NB4 (cell line): ENCODE data around the gene COL26A1.
"Not testable (repeated sequence)": the region's sequence is repeated elsewhere in the genome, so short reads cannot be mapped to it uniquely, and the experiment has no call there.

ENCODE experiments used
- DNase-seq: peaks from one replicate; pipeline ENCODE4 v3.0.0; 2010; ENCODE audit warnings: low read depth
- H3K4me3 ChIP-seq: one replicate; pipeline ENCODE4 v1.5.1; 2011; ENCODE audit warnings: mild to moderate bottlenecking, low read depth, low read length, moderate library complexity
- CTCF ChIP-seq: IDR thresholded peaks from one replicate; pipeline ENCODE4 v1.5.1; 2012; ENCODE audit warnings: low read depth, low read length
- MAX ChIP-seq: IDR thresholded peaks from 2 replicates; pipeline ENCODE4 v1.6.1; 2011; ENCODE audit warnings: low read depth, low read length
- MYC ChIP-seq: IDR thresholded peaks from 2 replicates; pipeline ENCODE4 v1.6.1; 2011; ENCODE audit warnings: low read depth, low read length
- POLR2A ChIP-seq: IDR thresholded peaks from 2 replicates; pipeline ENCODE4 v1.6.1; 2011; ENCODE audit warnings: mild to moderate bottlenecking; ENCODE audit not compliant: insufficient read length; ENCODE audit errors: extremely low read depth

COL26A1 gene

GRCh38 chr7:101487105-101487458 lies 124.4 kb downstream of the COL26A1 start:
- no peak for DNase-seq
- no peak overlapping the region for H3K4me3 ChIP-seq
- TF ChIP-seq MAX (no peak), MYC (no peak), CTCF (no peak), POLR2A (no peak)

GRCh38 chr7:101487753-101488152 lies 125.1 kb downstream of the COL26A1 start:
- TF ChIP-seq MAX, result no peak
- no peak for TF ChIP-seq POLR2A
- TF ChIP-seq CTCF, result no peak
- TF ChIP-seq MYC, result no peak
- DNase-seq, result no peak
- no peak overlapping the region for H3K4me3 ChIP-seq

GRCh38 chr7:101488826-101489572 lies 126.3 kb downstream of the COL26A1 start:
- TF ChIP-seq MAX, result no peak
- no peak for TF ChIP-seq POLR2A
- no peak for TF ChIP-seq CTCF
- no peak for TF ChIP-seq MYC
- DNase-seq, result no peak
- H3K4me3 ChIP-seq, result no peak overlapping the region

GRCh38 chr7:101490439-101490838 lies 127.8 kb downstream of the COL26A1 start:
- DNase-seq, H3K4me3 ChIP-seq: not testable (repeated sequence)

- not testable (repeated sequence) for H3K4me3 ChIP-seq, DNase-seq
Observed at GRCh38 chr7:101491442-101491841, 128.8 kb downstream of the COL26A1 start.

- no peak for DNase-seq
- no peak overlapping the region for H3K4me3 ChIP-seq
- no peak for TF ChIP-seq MYC
- no peak for TF ChIP-seq CTCF
- TF ChIP-seq POLR2A, result no peak
- no peak for TF ChIP-seq MAX
Observed at GRCh38 chr7:101494602-101495329, 132.1 kb downstream of the COL26A1 start.

GRCh38 chr7:101496017-101496416 lies 133.3 kb downstream of the COL26A1 start:
- H3K4me3 ChIP-seq, result no peak overlapping the region
- TF ChIP-seq CTCF, result no peak
- TF ChIP-seq MAX, result no peak
- no peak for TF ChIP-seq POLR2A
- TF ChIP-seq MYC, result no peak
- no peak for DNase-seq
